ENCODE data around the gene MRPS24.
A peak's percentile ranks its signal among the peaks of the same experiment; 100 is the strongest.
"Not testable (repeated sequence)": the region's sequence is repeated elsewhere in the genome, so short reads cannot be mapped to it uniquely, and the experiment has no call there.

Gene MRPS24

GRCh38 chr7:43869006-43869866, at the start of gene MRPS24:
TSS of gene MRPS24 (minus strand) at chr7:43869517. CDS start at chr7:43869495, 22 bp downstream.
- peak; percentile 95 for DNase-seq (ENCODE audit: low spot score)

- no peak for DNase-seq (ENCODE audit: low spot score)
These were observed 46.6 kb upstream of the MRPS24 start for GRCh38 chr7:43915907-43916306.

- no peak for DNase-seq (ENCODE audit: low spot score)
These were observed 45.5 kb upstream of the MRPS24 start for GRCh38 chr7:43914795-43915194.

GRCh38 chr7:43906331-43907010, 37.2 kb upstream of the MRPS24 start, which contains the start of gene URGCP:
TSS of gene URGCP (minus strand) at chr7:43906596. CDS start at chr7:43906575, 21 bp downstream.
- peak; percentile 47 for DNase-seq (ENCODE audit: low spot score)

DNA sequence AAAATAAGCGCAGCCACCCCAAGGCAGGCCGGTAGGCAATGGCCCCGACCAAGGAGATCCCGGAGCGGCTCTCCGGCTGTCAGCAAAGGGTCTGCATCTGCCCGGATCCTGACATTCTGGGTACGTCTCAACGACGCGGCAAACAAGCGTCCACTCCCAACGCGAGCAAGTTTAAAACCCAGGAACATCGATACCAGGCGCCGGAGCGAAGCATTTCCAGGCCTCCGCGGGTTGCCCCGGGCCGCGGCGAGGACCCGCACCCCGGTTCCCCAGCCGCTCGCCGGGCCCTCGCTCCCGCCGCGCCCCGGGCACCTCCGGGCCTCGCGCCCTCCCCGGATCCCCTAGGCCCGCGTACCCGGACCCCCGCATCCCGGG, 36.6 kb upstream of the MRPS24 start:
- DNase-seq (ENCODE audit: low spot score) = peak; percentile 6

- no peak for DNase-seq (ENCODE audit: low spot score)
These were observed 36.1 kb upstream of the MRPS24 start for GRCh38 chr7:43905209-43905946.

- DNase-seq (ENCODE audit: low spot score) = peak; percentile 5
These were observed 35.4 kb upstream of the MRPS24 start for GRCh38 chr7:43904533-43905208.

DNA sequence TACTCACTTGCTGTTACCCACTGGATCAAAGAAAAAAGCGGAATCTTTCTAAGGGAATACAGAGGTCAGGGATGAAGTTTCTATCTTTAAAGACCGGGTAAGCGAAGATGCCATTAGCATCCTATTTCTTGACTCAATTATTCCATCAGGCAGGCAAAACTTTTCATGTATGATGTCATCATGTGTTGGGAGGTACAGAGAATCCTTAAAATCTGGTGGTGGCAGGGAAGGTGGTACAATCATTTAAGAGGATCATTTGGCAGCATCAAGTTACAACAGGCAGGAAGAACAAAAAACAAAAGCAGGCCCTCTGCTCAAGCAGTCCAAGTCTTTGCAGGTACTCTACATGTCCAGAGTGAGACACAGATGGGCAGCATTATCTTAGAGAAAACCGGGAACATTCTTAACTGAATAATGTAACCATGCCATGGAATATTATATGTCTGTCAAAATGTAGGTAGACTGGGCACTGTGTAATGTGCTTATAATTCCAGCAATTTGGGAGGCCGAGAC, 33.3 kb upstream of the MRPS24 start:
- no peak for DNase-seq (ENCODE audit: low spot score)

DNA sequence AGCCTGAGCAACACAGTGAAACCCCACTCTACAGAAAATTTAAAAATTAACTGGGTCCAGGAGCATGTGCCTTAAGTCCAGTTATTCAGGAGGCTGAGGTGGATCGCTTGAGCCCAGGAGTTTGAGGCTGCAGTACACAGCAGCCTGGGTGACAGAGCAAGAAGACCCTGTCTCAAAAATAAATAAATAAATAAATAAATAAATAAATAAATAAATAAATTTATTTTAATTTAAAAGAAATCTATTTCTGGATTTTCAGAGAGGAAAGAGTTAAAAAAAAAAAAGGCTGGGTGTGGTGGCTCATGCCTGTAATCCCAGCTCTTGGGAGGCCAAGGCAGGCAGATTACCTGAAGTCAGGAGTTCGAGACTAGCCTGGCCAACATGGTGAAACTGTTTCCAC, 29.3 kb upstream of the MRPS24 start:
- not testable (repeated sequence) for DNase-seq (ENCODE audit: low spot score)

- DNase-seq (ENCODE audit: low spot score) = no peak
These were observed 26.6 kb upstream of the MRPS24 start for GRCh38 chr7:43895847-43896415.

GRCh38 chr7:43891069-43891955, 22.0 kb upstream of the MRPS24 start:
- DNase-seq (ENCODE audit: low spot score) = no peak

DNA sequence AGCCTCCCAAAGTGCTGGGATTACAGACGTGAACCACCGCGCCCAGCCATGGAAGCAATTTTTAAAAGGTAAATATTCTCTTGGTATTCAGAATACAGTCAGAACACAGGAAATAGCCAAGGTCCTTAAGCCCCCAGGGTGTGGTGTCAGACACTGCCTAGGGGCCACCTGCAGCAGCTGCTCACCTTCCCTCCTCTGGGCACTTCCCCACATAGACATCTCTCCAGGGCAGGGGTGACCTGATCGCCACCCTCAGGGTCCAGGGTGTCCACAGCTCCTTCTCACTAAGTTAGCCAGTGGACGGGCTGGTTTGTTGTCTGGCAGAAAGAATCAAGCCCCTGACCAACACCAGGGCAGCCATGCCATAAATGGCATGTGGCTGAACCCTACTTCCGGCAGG, 21.2 kb upstream of the MRPS24 start:
- DNase-seq (ENCODE audit: low spot score) = no peak

- peak; percentile 19 for DNase-seq (ENCODE audit: low spot score)
These were observed 20.0 kb upstream of the MRPS24 start for GRCh38 chr7:43888993-43889945.

GRCh38 chr7:43884617-43885016, 15.3 kb upstream of the MRPS24 start:
- no peak for DNase-seq (ENCODE audit: low spot score)

GRCh38 chr7:43884209-43884608, 14.9 kb upstream of the MRPS24 start:
- DNase-seq (ENCODE audit: low spot score) = no peak

DNA sequence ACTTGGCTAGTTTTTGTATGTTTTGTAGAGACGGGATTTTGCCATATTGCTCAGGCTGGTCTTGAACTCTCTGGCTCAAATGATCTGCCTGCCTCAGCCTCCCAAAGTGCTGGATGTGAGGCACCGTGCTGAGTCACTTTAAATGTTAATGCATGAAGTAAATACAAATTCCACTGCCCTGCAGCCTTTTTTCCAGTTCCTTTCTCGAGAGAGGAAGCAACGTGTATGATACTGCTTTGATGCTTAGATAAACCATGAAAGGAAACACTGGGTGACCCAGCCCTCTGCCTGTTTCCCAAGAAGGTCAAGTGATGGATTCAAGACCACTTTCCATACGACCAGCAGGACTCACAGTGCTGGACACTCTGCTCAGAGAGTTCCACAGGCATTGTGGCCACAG, 11.3 kb upstream of the MRPS24 start:
- DNase-seq (ENCODE audit: low spot score) = no peak

- no peak for DNase-seq (ENCODE audit: low spot score)
These were observed 10.2 kb upstream of the MRPS24 start for GRCh38 chr7:43879477-43879876.

DNA sequence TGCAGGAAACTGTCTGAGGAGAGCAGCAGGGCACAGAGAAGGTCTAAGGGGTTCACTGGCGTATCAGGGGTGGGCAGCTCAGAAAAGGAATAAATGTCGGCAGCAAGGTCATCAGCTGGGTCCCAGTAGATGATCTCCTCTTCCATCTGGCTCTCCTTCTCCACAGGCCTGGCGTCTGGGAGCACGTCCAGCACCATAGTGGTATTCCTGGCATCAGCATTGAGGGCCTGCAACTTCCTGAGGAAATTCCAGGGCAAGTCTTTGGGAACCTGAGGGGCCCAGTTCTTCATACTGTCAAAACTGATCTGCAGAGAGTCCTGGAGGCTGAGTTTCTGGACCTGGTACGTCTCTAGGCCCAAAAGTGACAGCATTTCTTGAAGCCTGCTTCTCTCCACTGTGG, 9.6 kb upstream of the MRPS24 start:
- DNase-seq (ENCODE audit: low spot score) = no peak
